Middle frontal gyrus (tissue), 1 donor: ENCODE results near the gene CAMK2A.

ENCODE experiments used
- DNase-seq: peaks from one replicate; pipeline ENCODE4 v3.0.0-alpha.2; 2015; ENCODE audit warnings: low spot score; ENCODE audit errors: extremely low spot score

The CAMK2A gene

GRCh38 chr5:150188146-150188842, 101.3 kb downstream of the CAMK2A start:
- no peak for DNase-seq

DNA sequence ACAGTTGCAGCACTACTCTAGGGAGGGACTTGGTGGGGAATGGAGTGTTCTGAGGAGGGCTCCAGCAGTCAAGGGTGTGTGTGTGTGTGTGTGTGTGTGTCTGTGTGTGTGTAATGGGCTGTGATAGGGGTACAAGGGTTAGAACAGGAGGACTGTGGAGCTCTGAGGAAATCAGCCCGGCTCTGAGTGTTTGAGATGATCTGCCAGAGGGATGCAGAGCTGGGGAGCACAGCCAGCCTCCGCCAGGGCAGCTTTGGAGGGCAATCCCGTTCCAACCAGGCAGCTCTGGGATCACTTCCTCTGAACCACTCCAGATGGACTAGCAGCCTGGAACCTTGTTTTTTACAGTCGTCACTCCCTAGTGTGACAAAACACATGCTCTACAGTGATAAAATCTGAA, 102.7 kb downstream of the CAMK2A start:
- DNase-seq = no peak

- DNase-seq = no peak
Observed at GRCh38 chr5:150186137-150186536, 103.4 kb downstream of the CAMK2A start.

GRCh38 chr5:150184990-150185912, 104.3 kb downstream of the CAMK2A start:
- DNase-seq = no peak

GRCh38 chr5:150184006-150184405, 105.6 kb downstream of the CAMK2A start:
- no peak for DNase-seq

GRCh38 chr5:150183436-150183835, 106.1 kb downstream of the CAMK2A start:
- no peak for DNase-seq

GRCh38 chr5:150182774-150183173, 106.8 kb downstream of the CAMK2A start:
- DNase-seq = no peak

DNA sequence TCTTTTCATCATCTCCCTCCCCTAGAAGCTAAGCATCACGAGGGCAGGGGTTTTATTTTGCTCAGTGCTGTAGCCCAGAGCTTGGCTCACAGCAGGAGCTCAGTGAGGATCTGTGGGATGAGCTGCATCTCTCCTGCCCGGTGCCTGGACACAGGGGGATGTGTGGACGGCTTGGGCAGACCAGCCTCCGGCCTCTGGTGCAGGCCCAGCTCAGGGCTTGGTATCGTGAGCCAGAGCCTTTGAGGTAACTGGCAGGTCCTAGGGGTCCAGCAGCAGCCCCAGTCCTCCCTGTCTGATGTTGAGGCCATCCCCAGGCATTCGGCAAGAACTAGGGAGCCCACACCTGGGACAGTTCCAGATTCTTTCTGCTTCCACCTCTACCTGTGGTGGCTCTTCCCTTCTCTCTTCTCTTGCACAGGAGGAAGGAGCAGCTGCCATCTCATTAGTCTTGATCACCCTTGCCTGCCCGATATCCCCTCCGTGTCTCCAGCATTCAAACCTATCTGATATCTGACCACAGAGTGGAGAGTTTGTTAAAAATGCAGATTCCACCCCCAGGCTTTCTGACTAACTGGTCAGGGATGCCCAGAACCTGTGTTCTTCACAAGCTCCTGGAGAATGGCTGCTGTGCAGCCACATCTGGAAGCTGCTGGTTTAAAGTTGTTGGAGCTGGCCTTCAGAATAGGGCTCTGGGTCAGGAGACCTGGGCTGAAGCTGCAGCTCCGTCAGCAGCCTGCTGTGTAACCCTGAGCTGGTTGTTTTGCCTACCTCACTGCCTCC, 107.6 kb downstream of the CAMK2A start:
- no peak for DNase-seq

- no peak for DNase-seq
Observed at GRCh38 chr5:150181027-150181426, 108.5 kb downstream of the CAMK2A start.

DNA sequence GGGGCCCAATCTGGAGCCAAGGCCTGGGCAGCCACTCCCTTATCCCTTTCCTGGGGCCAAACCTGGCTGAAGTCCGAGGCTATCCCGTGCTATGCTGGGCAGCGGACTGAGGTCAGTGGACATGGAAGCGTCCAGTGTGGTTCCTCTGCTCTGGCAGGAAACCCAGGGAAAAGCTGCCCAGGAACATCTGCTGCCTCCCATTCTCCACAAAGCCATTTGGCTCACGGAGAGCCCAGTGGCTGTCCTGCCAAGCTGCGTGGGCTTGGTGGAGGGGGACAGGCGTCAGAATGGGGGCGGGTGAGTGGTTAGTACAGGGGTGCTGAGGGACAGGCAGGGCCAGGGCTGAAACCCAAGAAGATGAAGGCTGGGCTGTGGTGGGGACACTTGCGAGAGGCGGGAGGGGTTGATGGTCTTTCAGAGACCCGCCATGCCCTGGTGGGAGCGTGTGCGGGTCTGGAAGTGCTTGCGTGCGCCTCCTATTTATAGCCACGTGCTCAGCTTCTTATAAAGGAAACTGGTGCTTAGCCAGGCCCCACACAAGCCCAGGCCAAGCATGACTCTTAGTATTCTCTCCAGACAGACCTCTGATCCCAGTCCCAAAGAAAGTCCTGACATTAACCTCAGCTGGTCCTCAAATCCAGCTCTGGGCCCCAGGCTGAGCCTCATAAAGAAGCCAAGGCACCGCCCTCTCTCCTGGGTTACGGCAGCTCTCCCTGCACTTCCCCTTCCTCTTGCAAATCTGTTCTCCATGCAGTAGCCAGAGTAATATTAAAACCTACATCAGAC, 109.1 kb downstream of the CAMK2A start:
- DNase-seq = peak; percentile 54

DNA sequence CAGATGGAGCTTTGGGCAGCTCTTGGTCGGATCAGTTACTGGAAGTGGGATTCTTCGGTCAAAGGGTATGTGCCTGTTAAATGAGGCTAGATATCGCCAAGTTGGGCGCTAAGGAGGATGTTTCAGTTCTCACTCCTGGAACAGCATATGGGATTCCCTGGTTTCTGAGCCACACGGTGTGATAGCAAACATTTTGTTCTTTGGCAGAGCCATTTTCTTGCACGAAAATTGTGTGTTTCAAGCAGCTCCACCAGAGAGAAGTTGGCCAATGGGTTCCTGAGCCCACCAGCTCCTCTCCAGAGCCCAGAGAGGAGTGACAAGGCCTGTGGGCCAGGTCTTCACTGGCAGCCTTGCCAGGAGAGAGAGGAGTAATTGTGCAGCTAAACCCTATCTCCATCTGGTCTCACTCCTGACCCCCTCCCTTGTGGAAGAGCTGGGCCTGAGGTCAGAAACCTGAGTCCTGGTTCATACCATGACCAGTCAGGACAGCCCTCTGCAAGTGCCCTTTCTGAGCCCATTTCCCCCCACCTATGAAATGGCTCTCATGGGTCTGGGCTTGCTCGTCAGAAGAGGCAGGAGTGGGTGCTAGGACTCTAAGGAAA, 110.5 kb downstream of the CAMK2A start:
- DNase-seq = no peak

DNA sequence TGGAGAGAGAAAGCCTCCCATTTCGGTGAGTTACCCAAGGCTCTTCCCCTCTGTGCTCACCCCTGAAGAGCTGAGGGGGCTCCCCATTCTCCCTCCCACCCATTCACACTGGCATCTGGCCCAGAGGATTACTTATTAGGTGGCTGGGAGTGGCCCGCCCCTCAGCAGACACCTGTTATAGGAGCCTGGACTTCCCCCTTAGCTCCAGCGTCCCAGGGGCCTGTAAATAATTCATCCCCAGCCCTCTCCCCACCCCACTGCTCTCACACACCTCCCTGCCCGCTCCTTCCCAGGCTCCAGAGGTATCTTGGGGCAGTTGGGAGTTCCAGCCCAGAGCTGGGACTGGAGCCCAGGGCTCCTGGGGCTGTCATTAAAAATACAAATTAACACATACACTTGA, 111.3 kb downstream of the CAMK2A start:
- DNase-seq = no peak

DNA sequence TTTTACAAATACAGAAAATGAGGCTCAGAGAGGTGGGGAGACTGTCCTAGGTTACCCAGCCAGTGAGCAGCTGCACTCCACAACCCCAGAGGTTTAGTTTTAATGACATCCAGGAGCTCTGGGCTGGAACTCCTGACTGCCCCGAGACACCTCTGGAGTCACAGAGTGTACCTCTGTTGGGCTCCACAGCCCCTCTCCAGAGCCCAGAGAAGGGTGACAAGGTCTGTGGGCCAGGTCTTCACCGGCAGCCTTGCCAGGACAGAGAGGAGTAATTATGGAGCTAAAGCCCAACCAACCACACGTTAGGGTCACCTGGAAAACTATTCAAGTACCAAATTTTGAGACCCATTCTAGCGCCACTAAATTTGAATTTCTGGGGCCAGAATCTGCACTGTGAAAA, 111.9 kb downstream of the CAMK2A start:
- DNase-seq = no peak

DNA sequence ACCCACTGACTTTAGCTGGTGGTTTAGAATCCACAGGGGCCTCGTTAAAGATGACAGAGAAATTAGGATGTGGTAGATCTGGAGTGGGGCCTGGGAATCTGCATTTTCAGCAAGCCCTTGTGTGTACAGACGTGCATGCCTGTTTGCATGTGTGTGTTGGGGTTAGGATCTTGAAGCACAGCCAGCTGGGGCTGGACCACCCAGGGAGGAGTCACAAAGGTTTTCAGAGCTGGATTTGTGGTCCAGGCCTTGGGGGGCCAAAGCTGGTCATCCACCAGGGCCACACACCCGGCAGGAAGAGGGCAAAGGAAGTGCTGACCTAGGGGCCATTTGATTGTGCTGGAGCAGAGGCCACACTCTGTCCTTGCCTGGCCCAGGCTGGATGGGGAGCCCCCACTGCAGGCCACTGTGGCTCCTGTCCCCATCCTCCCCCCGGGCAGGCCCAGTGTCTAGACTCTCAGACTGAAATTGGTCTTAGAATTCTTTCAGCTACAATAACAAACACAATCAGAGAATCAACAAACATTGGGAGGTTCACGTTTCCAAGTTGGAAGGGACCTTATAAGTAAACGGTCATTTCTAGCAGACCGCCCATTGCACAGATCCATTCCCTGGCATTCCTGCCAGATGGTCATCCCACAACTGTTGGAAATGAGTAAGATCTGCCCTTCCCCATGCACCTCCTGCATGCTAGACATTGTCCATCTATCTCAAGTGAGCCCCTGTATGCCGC, 112.7 kb downstream of the CAMK2A start:
- no peak for DNase-seq

DNA sequence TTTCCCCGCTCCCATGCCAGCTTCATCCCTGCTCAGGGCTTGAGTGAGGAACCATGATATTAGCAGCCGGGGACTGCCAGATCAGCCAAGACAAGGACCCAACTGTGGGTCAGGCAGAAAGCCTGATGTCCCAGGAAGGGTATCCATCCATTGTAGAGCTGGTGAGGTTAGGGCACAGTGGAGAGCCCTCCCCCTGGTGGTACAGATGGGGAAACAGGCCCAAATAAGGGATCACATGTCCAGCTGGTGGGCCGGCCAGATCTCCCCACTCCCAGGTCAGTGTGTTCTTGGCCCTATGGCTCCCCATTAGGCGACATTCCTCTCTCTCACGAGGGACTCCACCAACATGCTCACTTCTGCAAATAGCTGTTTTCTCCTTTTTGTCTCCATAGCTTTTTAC, 114.0 kb downstream of the CAMK2A start:
- DNase-seq = no peak

DNA sequence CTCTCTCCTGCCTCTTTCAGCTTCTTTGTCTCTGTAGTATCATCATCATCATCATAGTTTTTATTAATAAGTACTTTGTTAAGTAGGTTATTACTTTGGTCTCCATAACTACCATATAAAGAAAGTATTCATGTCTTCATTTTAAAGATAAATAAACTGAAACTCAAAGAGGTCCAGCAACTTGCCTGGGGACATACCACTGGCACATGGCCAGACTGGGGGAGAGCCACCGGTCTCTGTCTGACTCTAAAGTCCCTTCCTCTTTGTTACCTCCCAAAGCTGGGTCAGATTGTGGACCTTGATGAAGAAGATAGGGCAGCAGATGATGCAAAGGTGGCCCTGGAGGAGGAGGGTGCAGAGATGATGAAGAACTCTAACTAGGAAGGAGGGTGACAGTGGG, 114.5 kb downstream of the CAMK2A start:
- no peak for DNase-seq

GRCh38 chr5:150174285-150174684, 115.3 kb downstream of the CAMK2A start:
- DNase-seq = no peak

DNA sequence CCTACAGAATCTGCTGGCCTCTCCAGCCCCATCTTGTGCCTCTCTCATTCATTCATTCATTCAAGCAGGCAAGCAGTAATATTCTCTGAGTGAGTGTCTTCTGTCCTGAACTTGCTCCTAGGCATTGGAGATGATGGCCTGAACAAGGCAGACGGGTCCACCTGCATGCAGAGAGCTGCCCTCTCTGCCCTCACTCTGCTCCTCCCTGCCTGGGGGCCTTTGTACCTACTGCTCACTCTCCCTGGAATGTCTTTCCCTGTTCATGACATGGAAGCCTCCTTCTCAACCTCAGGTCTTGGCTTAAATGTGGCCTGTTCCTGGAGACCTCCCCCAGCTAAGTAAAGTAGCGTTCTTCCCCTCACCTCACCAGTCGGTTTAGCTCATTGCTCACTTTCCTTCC, 116.4 kb downstream of the CAMK2A start:
- no peak for DNase-seq

GRCh38 chr5:150172556-150172955, 117.0 kb downstream of the CAMK2A start:
- no peak for DNase-seq

GRCh38 chr5:150172145-150172544, 117.4 kb downstream of the CAMK2A start:
- no peak for DNase-seq
